HepG2 (cell line): Measurements from ENCODE around the gene CTTNBP2NL. TPM values are rescaled to one million over a fixed set of nuclear protein-coding genes. Genes with fewer than 3 reads are reported as not detected.
A peak's percentile ranks its signal among the peaks of the same experiment; 100 is the strongest.

Experiments
- ELF1 ChIP-seq: sonication (generic); formaldehyde crosslinking; IDR thresholded peaks from 2 replicates; pipeline ENCODE4 v1.4.0; 2020; ENCODE audit warnings: missing genetic modification reagents
- HOXA3 ChIP-seq: sonication (generic); formaldehyde crosslinking; IDR thresholded peaks from 2 replicates; pipeline ENCODE4 v1.5.0; 2020; ENCODE audit warnings: missing genetic modification reagents
- KLF6 ChIP-seq: IDR thresholded peaks from 2 replicates; pipeline ENCODE4 v1.8.0; 2016; ENCODE audit warnings: missing biosample characterization, missing genetic modification reagents
- POLR2AphosphoS2 ChIP-seq: IDR thresholded peaks from 2 replicates; pipeline ENCODE4 v1.6.1; 2011; ENCODE audit warnings: low read depth, low read length, improper control_type of control experiment
- RFX1 ChIP-seq: fragments of 450-650 bp; IDR thresholded peaks from 2 replicates; pipeline ENCODE4 v1.6.1; 2017
- ZNF737 ChIP-seq: sonication (generic); formaldehyde crosslinking; IDR thresholded peaks from 2 replicates; pipeline ENCODE4 v1.5.0; 2020; ENCODE audit warnings: missing genetic modification reagents, mild to moderate bottlenecking, borderline replicate concordance
- ZNF777 ChIP-seq: sonication (generic); formaldehyde crosslinking; IDR thresholded peaks from 2 replicates; pipeline ENCODE4 v1.4.0; 2020; ENCODE audit warnings: missing genetic modification reagents
- polyA plus RNA-seq, 8 experiments: library from polyadenylated mRNA; depleted of rRNA in 3 of 8; stranded (reverse) in 7 of 8; unstranded in 1 of 8; fragments of >200 nt; fragmentation: Illumina TruSeq in 4 of 8; extraction: Trizol in 4 of 8; gene quantifications; 2 replicates each; pipeline versions ENCODE4 v1.2.1 to v1.2.3, GENCODE V29; 2011 to 2016; ENCODE audit warnings: low read depth in 4 of 8, missing spikeins in 1 of 8, mixed read lengths in 1 of 8; ENCODE audit not compliant: insufficient read depth in 1 of 8
- total RNA-seq, 5 experiments: library from RNA; depleted of rRNA; stranded (reverse); fragments of >200 nt; fragmentation: Illumina TruSeq; extraction: Trizol; gene quantifications; 2 replicates each; pipeline ENCODE4 v1.2.3, GENCODE V29; 2016; ENCODE audit warnings: low read depth in 1 of 5
- TF ChIP-seq, protein P1 (sequence below): sonication (generic); formaldehyde crosslinking; IDR thresholded peaks from 2 replicates; pipeline ENCODE4 v1.5.0; 2020; ENCODE audit warnings: missing genetic modification reagents
- TF ChIP-seq, protein P2 (sequence below): sonication (generic); formaldehyde crosslinking; IDR thresholded peaks from 2 replicates; pipeline ENCODE4 v1.5.1; 2020; ENCODE audit warnings: mild to moderate bottlenecking, missing genetic modification reagents
- TF ChIP-seq, protein P3 (sequence below): sonication (generic); formaldehyde crosslinking; IDR thresholded peaks from 2 replicates; pipeline ENCODE4 v1.4.0; 2020; ENCODE audit warnings: low read depth, mild to moderate bottlenecking, missing genetic modification reagents
- TF ChIP-seq, protein P4 (sequence below): sonication (generic); formaldehyde crosslinking; IDR thresholded peaks from 2 replicates; pipeline ENCODE4 v1.4.0; 2020; ENCODE audit warnings: missing genetic modification reagents
- TF ChIP-seq, protein P5 (sequence below): sonication (generic); formaldehyde crosslinking; IDR thresholded peaks from 2 replicates; pipeline ENCODE4 v1.4.0; 2020; ENCODE audit warnings: missing genetic modification reagents, borderline replicate concordance
- TF ChIP-seq, protein P6 (sequence below): sonication (generic); formaldehyde crosslinking; IDR thresholded peaks from 2 replicates; pipeline ENCODE4 v1.8.1; 2023; ENCODE audit warnings: missing genetic modification reagents, inconsistent platforms, borderline replicate concordance
- TF ChIP-seq, protein P7 (sequence below): IDR thresholded peaks from 2 replicates; pipeline ENCODE4 v1.6.1; 2018; ENCODE audit warnings: missing genetic modification reagents, mild to moderate bottlenecking, missing compliant biosample characterization

CTTNBP2NL gene
- total and polyA plus RNA-seq, 2 of the 13 experiments (the other 11 are each of a cell fraction or from before 2014, with no cell fraction given): 2.1 to 4.1 TPM

DNA sequence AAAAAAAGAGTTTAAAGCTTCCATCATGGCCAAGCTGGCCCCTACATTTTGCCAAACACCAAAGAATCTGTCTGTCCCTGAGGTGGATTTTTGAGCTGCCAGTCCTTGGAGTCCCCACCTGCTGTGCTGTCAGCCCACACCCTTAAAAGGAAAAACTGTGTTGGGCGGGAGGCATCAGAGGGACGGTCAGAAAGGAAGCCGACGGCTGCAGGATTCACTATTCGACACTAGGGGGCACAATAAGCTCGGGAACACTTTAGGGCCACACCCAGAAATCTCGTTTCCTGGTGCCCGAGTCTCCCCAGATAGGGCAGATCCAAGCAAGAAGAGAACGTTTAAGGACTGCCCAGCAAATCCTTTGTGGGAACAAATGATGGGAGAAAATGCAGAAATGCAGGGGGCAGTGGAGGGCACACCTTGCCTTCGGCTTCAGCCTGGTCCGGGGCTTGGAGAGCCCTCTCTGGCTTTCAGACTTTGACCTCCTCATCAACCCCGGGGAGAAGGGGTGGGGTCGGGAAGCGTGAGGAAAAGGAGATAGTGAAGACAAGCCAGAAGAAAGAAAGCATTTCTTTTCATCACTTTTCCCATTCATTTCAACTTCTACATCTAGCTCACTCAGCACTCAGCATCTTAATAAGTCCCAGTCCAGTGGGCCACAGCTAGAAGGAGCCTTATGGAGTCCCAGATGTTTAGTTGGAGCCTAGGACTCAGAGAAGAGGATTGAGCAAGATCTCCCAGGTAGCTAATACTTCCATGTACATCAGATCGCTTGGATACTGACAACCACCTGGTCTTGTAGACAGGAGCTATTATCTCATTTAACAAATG lies 5.0 kb upstream of the CTTNBP2NL start (continued):
- no peak for TF ChIP-seq POLR2AphosphoS2
- TF ChIP-seq, protein P1, sequence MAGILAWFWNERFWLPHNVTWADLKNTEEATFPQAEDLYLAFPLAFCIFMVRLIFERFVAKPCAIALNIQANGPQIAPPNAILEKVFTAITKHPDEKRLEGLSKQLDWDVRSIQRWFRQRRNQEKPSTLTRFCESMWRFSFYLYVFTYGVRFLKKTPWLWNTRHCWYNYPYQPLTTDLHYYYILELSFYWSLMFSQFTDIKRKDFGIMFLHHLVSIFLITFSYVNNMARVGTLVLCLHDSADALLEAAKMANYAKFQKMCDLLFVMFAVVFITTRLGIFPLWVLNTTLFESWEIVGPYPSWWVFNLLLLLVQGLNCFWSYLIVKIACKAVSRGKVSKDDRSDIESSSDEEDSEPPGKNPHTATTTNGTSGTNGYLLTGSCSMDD: no peak
- TF ChIP-seq KLF6 (CRISPR knock-in tag): peak; percentile 63; the same call in 1 of the 2 replicates
- no peak for TF ChIP-seq HOXA3
- TF ChIP-seq, protein P2, sequence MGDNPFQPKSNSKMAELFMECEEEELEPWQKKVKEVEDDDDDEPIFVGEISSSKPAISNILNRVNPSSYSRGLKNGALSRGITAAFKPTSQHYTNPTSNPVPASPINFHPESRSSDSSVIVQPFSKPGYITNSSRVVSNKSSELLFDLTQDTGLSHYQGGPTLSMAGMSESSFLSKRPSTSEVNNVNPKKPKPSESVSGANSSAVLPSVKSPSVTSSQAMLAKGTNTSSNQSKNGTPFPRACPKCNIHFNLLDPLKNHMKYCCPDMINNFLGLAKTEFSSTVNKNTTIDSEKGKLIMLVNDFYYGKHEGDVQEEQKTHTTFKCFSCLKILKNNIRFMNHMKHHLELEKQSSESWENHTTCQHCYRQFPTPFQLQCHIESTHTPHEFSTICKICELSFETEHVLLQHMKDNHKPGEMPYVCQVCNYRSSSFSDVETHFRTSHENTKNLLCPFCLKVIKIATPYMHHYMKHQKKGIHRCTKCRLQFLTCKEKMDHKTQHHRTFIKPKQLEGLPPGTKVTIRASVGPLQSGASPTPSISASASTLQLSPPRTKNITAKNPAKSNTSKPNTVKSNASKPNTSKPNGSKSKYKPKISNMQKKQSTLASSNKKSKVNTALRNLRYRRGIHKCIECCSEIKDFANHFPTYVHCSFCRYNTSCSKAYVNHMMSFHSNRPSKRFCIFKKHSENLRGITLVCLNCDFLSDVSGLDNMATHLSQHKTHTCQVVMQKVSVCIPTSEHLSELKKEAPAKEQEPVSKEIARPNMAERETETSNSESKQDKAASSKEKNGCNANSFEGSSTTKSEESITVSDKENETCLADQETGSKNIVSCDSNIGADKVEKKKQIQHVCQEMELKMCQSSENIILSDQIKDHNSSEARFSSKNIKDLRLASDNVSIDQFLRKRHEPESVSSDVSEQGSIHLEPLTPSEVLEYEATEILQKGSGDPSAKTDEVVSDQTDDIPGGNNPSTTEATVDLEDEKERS (CRISPR knock-in tag): no peak
- TF ChIP-seq, protein P3, sequence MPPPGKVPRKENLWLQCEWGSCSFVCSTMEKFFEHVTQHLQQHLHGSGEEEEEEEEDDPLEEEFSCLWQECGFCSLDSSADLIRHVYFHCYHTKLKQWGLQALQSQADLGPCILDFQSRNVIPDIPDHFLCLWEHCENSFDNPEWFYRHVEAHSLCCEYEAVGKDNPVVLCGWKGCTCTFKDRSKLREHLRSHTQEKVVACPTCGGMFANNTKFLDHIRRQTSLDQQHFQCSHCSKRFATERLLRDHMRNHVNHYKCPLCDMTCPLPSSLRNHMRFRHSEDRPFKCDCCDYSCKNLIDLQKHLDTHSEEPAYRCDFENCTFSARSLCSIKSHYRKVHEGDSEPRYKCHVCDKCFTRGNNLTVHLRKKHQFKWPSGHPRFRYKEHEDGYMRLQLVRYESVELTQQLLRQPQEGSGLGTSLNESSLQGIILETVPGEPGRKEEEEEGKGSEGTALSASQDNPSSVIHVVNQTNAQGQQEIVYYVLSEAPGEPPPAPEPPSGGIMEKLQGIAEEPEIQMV (CRISPR knock-in tag): no peak
- TF ChIP-seq ZNF737 (CRISPR knock-in tag): no peak
- peak; percentile 56 for TF ChIP-seq ELF1
- 0 out of 2 replicates have a peak, but pooled peaks have one; percentile 32 for TF ChIP-seq ZNF777
- TF ChIP-seq, protein P4, sequence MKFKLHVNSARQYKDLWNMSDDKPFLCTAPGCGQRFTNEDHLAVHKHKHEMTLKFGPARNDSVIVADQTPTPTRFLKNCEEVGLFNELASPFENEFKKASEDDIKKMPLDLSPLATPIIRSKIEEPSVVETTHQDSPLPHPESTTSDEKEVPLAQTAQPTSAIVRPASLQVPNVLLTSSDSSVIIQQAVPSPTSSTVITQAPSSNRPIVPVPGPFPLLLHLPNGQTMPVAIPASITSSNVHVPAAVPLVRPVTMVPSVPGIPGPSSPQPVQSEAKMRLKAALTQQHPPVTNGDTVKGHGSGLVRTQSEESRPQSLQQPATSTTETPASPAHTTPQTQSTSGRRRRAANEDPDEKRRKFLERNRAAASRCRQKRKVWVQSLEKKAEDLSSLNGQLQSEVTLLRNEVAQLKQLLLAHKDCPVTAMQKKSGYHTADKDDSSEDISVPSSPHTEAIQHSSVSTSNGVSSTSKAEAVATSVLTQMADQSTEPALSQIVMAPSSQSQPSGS (CRISPR knock-in tag): no peak
- TF ChIP-seq, protein P5, sequence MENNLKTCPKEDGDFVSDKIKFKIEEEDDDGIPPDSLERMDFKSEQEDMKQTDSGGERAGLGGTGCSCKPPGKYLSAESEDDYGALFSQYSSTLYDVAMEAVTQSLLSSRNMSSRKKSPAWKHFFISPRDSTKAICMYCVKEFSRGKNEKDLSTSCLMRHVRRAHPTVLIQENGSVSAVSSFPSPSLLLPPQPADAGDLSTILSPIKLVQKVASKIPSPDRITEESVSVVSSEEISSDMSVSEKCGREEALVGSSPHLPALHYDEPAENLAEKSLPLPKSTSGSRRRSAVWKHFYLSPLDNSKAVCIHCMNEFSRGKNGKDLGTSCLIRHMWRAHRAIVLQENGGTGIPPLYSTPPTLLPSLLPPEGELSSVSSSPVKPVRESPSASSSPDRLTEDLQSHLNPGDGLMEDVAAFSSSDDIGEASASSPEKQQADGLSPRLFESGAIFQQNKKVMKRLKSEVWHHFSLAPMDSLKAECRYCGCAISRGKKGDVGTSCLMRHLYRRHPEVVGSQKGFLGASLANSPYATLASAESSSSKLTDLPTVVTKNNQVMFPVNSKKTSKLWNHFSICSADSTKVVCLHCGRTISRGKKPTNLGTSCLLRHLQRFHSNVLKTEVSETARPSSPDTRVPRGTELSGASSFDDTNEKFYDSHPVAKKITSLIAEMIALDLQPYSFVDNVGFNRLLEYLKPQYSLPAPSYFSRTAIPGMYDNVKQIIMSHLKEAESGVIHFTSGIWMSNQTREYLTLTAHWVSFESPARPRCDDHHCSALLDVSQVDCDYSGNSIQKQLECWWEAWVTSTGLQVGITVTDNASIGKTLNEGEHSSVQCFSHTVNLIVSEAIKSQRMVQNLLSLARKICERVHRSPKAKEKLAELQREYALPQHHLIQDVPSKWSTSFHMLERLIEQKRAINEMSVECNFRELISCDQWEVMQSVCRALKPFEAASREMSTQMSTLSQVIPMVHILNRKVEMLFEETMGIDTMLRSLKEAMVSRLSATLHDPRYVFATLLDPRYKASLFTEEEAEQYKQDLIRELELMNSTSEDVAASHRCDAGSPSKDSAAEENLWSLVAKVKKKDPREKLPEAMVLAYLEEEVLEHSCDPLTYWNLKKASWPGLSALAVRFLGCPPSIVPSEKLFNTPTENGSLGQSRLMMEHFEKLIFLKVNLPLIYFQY (CRISPR knock-in tag): no peak
- no peak for TF ChIP-seq RFX1
- TF ChIP-seq, protein P6, sequence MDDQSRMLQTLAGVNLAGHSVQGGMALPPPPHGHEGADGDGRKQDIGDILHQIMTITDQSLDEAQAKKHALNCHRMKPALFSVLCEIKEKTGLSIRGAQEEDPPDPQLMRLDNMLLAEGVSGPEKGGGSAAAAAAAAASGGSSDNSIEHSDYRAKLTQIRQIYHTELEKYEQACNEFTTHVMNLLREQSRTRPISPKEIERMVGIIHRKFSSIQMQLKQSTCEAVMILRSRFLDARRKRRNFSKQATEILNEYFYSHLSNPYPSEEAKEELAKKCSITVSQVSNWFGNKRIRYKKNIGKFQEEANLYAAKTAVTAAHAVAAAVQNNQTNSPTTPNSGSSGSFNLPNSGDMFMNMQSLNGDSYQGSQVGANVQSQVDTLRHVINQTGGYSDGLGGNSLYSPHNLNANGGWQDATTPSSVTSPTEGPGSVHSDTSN (CRISPR knock-in tag): no peak
- TF ChIP-seq, protein P7, sequence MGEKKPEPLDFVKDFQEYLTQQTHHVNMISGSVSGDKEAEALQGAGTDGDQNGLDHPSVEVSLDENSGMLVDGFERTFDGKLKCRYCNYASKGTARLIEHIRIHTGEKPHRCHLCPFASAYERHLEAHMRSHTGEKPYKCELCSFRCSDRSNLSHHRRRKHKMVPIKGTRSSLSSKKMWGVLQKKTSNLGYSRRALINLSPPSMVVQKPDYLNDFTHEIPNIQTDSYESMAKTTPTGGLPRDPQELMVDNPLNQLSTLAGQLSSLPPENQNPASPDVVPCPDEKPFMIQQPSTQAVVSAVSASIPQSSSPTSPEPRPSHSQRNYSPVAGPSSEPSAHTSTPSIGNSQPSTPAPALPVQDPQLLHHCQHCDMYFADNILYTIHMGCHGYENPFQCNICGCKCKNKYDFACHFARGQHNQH (CRISPR knock-in tag): 0 out of 2 replicates have a peak, but pooled peaks have one; percentile 25
